Activated T-helper 1 cell treated with Interleukin-2 at 50 U/mL for 16 hours (primary cell): Measurements from ENCODE around the gene ATP11B.
A peak's percentile ranks its signal among the peaks of the same experiment; 100 is the strongest.
"Not testable (repeated sequence)": the region's sequence is repeated elsewhere in the genome, so short reads cannot be mapped to it uniquely, and the experiment has no call there.

Experiments
- DNase-seq: peaks from one replicate; pipeline ENCODE4 v3.0.0-alpha.2; 2020; ENCODE audit warnings: low read depth

Gene ATP11B

DNA sequence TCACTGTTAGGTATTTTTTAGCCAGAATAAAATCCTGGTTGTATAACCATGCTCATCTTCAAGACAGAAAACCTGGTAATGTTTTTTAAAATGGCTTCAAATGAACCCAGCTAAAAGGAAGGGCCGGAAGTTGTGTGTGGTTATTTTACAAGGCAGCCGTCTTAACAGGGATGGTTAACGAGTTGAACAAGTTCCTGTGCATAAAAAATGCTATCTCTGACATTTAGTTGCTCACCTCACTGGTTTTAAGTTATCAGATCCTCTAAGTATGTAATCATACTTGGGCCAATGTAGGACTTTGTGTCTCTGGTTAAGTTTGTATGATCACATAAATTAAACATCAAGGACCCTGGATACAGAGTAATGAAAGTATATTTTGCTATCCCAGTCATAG is 2.1 kb downstream of the ATP11B start:
- peak; percentile 20 for DNase-seq

DNA sequence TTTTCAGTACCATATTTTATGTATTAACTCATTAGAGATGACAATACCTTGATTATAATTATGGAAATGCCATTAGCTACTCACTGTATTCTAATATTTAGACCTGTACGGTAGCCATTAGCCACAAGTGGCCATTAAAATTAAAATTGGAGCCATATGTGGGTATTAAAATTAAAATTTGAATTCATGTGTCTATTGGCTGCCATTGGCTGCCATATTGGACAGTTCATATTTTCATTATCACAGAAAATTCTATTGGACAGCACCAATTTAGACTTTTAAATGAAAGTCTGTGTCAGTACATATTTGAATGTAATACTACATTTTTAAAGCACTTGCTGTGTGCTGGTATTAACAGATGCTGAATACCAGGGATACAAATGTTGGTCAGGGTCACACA is 3.0 kb downstream of the ATP11B start:
- DNase-seq = no peak

DNA sequence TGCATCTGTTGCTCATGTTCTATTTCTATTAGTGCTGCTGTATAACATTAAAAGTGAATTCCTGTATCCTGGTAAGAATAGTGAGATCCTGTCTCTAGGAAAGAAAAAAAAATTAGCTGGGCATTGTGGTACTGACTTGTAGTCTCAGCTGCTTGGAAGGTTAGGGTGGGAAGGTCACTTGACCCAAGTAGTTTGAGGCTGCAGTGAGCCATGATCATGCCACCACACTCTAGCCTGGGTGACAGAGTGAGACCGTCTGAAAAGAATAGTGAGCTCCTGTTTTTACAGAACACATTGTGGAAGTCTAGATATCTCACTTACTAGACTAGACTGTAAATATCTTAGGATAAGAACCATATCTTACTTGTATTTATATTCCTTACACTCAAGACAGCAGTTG is 4.6 kb downstream of the ATP11B start:
- DNase-seq = no peak

DNA sequence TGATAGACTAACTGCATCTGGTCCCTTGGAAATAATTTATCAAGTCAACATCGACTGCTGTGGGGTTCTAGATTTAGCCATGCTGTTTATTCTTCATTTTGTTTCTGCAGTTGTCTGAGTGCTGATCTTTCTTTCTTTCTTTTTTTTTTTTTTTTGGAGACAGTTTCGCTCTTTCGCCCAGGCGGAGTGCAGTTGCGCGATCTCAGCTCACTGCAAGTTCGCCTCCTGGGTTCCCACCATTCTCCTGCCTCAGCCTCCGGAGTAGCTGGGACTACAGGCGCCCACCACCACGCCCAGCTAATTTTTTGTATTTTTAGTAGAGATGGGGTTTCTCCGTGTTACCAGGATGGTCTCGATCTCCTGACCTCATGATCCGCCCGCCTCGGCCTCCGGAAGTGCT is 5.8 kb downstream of the ATP11B start:
- not testable (repeated sequence) for DNase-seq

DNA sequence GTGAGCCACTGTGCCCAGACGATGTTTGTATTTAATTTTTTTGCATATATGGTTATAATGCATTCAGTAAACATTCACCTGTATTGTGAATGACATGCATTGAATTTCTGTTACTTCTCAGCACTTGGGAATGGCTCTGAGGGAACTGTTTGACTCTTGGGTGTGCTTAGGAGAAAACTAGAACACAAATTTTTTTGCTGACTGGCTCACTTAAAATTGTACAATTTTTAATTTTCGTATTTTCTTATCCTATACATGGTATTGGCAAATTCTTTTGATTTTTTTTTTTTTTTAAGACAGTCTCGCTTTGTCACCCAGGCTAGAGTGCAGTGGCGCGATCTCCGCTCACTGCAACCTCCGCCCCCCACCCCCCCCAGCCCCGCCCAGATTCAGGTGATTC is 7.2 kb downstream of the ATP11B start:
- no peak for DNase-seq

DNA sequence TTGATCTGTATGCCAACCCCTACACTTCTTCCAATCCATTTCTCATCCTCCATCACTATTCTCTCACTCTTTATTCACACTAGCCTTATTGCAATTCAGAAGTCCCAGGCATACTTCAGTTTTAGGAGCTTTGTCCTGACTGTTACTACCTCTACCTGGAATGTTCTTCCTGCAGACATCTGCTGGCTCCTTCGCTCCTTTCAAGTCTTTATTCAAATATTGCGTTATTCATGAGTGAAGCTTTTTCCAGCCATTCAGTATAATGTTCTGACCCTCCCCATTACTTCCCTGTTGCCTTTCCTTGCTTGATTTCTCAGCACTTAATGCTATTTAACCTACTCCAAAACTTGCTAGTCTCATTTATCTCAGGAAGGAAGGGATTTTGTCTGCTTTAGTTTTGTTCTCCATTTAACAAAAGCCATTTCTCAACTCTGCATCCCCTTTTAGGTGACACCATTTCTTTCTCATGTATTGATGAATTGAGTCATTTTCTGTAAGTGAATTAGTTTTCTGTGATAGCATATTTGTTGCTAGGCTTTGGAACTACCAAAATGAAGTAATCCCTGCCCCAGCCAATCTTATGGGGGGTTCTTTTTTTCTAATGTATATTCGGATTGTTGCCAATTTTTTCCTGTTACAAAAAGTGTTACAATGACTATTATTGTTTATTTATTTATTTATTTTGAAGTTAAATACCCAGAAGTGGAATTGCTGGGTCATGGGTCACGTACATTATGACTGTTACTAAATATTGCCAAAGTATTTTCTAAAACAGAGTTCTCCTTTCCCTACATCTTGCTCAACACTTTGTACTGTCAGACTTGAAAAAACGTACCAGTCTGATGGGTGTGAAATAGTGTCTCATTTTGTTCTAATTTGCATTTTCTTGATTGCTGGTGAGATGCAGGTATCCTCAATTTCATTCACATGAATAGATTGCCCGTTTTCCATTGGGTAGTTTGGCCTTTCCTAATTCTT is 9.4 kb downstream of the ATP11B start:
- DNase-seq = no peak

DNA sequence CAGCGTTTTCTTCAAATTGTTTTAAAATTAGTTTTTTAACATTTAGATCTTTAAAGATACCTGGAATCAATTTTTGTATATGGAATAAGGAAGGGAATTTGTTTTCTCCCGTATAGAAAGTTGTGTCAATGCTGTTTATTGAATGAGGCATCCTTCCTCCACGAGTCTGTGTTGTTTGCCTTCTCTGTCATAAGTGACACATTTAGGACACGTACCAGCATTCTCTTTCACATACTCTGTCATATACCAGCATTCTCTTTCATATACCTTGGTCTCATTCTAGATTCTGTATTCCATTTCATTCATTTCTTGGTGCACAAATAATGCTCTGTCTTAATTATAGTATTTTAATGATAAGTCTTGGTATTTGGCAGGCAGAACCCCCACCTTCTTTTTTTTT is 10.3 kb downstream of the ATP11B start:
- DNase-seq = no peak

DNA sequence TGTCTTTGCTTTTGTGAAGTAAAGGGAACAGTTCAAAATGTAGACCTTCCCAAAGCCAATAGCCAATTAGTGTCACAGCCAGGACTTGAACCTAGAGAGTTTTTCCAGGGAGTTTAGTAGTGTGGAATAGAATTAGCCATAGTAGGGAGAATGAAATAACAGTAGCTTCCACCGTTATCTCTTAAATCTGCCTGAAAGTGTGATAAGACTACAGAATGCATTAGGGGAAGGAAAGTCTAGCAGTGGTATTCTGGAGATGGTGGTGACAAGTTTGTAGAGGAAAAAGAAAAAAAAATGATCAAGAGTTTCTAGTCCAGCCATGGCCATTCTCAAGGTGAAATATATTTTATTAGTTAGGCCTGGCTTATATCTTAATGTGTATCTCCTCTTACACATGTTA is 13.8 kb downstream of the ATP11B start:
- DNase-seq = no peak

DNA sequence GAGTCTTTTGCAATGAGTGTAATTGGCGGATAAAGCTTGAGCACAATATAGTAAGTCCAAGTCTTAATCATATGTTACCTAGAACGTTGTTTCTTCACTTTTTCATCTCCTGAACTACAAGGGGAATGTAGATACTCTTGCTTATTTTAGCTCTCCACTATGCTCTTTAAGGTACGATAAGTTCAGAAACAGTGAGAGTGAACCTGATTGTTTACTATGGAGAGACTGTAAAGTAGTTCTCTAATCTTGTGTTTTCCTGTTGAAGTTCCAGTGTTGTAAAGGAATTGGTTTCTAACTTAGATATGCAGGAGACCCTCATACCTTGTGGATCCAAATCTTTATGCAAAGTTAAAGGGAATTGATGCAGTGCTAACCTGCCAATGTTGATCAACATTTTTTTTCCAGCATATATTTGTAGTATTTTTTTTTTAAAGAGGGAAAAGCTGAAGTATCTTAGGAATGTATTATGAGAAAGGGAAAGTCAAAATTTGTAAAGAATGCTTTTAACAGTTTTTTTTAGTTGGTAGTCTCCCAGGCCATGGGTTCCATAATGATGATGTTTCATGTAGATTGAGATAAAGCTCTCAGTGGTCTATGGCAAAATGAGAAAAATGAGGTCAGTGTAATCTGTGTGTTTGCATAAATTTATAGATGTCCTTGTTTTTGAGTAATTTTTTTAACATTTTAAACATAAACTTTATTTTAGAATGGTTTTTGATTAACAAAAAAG is 14.9 kb downstream of the ATP11B start:
- no peak for DNase-seq

DNA sequence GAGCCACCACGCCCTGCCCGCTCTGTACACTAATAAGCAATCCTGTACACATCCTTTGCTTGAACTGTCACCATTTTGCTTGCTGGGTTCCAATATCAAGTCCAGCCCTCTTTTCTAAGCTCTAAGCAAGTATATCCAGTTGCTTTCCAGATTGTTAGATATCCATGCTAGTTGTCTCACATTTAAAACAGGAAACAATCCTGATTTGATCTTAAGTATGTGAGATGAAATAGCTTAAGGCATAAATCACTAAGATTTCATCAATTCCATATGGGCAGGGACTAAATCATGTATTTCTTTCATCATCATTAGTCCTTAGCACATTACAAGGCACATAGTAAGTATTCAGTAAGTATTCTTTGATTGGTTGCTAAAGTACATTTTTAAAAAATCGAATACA is 16.2 kb downstream of the ATP11B start:
- DNase-seq = no peak

DNA sequence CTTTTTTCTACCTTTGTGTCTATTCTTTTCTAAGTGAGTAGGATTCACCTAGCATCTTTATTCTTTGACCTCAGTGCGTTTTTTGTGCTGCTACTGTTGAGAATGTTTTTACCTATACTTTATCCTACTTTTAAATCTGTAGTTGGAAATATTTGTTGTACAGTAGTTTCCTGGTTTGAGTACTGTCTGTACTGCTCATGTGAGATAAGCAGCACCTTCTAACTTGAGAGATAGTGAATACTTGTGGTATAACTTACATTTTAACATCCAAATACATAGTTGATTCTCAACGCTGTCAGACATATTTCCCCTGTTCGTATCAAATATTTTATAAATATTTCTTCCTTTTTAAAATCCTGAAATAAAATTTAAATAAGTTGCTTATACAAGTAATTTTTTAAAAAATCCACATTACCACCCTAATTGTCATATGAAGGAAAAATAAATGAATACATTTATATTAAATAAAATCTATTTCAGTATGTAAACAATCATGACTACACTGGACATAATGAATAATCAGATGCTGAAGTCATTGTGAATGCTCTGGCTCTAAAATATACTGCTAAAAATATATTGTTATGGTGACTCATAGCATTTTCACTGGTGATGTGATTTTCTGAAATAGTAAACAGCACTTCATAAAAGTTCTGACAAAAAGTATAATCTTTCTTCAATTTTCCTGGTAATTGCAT is 17.4 kb downstream of the ATP11B start:
- DNase-seq = no peak

DNA sequence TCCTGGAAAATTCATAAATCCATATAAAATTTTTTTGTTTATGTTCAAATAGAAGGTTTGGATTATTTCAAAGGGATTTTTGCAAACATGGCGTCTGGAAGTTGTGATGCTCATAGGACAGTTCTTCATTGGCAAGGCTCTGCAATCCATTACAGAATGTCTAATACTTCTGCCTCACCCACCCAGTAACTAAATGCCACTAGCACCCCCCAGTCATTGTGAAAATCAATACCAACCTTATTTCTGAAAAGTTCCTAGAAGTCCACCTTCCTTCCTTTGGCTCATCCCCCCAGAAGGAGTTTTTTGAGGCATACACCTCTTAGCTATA is 17.9 kb downstream of the ATP11B start:
- no peak for DNase-seq

DNA sequence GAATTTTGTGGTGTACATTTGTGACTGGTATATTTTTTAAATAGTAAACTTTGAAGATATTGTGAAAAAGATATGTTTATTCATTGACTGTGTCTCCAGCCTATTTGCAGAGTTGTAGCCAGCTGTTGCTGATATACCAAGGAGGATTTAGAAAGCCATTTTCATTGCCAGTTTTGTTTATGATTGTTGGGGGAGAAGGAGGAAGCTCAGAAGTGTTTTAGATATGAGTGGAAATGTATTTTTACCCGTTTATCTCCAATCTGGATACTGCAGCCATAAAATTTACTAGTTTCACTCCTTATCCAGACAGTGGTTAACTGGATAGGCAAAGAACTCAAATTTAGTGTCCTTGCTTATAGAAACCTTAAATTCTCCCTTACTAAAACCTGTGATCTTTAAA is 18.8 kb downstream of the ATP11B start:
- no peak for DNase-seq

DNA sequence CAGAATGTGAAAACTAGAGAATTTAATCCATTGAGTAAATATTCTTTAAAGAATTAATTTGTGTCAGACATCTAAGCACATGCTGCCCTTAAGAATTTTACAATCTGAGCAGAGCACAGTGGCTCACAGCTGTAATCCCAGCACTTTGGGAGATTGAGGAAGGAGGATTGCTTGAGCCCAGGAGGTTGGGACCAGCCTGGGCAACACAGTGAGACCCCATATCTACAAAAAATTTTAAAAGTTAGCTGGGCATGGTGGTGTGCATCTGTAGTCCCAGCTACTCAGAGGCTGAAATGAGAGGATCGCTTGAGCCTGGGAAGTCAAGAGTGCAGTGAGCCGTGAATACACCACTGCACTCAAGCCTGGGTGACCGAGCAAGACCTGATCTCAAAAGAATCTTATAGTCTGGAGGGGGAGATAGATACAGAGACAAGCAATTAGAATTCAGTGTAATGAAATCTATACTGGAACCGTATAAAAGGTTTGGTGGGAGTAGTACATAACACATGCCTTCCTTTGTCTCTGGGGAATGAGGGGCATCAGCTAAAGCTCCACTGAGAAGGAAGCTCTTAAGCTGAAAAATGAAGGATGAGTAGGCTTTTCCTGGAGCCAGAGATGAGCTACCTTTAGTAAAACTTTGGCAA is 21.2 kb downstream of the ATP11B start:
- no peak for DNase-seq

DNA sequence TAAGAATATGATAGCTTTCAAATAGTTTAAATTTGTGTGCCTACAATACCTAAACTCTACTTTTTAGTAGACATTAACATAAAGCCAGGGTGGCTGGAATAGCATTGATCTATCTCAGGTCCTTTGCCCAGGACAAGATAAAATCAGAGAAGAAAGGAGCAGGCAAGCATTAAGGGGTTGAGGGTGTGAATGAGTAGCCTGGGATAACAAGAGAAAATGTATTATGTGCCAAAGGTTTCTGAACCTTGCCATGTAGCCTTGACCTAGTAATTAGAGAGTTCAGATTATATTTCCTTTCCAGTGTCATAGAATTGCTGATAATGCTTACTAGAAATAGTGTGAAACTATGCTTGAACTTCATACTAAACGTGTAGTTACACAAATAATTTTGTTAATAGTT is 22.9 kb downstream of the ATP11B start:
- DNase-seq = no peak

DNA sequence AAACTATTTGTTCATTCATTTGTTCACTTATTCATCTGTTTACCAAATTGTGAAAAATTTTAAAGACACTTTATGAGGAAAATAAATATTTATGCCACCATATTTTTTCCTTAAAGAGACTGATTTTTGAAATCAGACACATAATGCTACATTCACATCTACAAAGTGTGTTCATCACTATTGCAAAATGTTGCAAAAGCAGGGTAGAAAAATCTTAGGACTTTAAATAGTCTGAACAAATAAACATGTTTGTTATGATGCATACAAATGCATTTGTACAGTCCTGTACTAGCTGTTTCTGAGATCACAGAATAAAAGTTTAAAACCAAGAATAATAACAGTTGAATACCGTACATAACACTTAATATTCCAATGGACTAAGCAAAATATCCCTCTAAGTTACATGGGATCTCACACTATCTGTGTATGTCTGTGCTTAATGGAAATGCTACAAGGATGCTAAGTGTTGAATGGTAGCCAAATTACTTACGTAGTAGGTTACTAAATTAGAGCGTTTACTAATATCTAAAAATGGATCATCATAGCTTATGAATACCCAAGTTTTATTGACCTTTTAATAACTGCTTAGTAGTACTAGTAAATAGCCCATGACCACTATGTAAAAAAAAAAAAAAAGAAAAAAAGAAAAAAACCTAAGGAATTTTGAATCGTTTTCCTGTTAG is 25.1 kb downstream of the ATP11B start:
- DNase-seq = no peak

DNA sequence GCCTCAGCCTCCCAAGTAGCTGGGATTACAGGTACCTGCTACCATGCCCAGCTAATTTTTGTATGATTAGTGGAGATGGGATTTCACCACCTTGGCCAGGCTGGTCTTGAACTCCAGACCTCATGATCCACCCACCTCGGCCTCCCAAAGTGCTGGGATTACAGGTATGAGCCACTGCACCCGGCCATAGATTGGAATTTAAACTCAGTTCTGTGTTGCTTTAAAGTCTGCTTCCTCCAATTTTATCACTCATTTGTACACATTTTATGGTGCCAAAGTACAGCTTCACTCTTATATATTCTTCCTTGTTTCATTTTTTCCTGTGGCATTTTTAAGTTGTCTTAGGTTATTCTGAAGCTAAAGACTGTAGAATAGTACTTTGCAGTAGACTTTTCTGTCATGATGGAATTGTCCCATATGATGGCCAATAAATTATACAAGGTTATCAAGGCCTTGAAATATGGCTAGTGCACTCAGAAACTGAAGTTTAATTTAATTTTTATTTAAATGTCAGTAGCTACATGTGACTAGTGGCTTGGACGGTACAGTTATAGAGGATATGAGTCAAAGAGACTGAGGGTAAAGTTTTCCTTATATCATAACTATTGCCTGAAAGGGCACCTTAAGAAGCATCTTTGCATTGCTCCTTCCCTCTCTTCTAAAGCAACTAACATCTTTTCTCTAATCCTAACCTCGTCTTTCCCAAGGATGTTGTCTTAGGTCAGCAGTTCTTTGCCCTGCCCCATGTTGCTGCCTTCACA is 28.1 kb downstream of the ATP11B start:
- DNase-seq = no peak

DNA sequence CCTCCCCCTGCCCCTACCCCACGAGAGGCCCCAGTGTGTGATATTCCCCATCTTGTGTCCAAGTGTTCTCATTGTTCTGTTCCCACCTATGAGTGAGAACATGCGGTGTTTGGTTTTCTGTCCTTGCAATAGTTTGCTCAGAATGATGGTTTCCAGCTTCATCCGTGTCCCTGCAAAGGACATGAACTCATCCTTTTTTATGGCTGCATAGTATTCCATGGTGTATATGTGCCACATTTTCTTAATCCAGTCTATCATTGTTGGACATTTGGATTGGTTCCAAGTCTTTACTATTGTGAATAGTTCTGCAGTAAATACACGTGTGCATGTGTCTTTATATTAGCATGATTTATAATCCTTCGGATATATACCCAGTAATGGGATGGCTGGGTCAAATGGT is 29.0 kb downstream of the ATP11B start:
- DNase-seq = not testable (repeated sequence)

DNA sequence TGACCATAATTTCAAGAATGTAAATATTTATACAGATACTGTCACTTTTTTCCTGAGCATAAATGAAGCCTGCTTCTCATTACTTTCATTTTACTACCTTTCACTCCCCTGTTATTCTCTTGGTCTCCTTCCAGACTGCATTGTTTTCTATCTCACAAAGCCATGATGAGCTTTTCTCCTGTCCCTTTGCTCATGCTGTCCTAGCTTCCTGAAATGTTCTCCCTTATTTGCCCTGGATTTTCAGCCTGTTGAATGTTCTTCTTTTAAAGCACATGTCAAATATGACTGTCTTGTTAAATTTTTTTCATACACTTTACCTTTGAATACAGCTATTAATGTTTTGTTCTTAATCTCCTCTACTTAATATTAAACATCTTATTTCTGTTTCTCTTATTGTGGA is 31.7 kb downstream of the ATP11B start:
- no peak for DNase-seq

DNA sequence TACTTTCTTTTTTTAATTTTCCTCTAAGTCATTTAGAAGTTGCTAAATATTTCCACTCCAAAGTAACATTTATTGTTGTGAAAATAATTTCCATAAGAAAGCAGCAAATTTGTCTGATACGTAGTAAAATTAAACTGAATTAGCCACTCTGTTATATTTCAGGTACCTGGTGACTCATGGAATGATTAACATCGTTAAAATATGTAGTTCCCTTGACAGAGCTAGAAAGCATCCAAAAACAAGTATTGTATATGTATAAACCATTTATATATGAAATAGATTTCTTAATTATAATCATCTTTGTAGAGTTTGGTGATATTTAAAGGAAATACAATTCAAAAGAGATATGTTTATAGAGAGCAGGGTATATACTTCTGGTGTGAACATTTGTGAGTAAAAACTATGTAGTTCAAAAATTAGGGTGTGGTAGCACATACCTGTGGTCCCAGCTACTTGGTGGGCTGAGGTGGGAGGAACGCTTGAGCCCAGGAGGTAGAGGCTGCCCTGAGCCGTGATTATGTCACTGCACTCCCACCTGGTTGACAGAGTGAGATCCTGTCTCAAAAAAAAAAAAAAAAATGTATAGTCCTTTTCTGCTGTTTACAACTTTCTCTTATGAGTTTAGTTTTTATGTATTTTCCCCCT is 36.6 kb downstream of the ATP11B start:
- DNase-seq = no peak
